ENCODE results near the gene IL18.
"Not testable (repeated sequence)": the region's sequence is repeated elsewhere in the genome, so short reads cannot be mapped to it uniquely, and the experiment has no call there.

Gene IL18

GRCh38 chr11:112163875-112164685 is at the start of gene IL18:
IL18 (minus strand) TSS chr11:112164094; CDS start chr11:112155053, 9,041 bp downstream.
- Histone ChIP-seq H3K36me3 (ENCODE audit: control insufficient read depth in 1 of 2, insufficient read depth in 2 of 2, low read length in 2 of 2) (no peaks in the 10 kb centered on the region), H3K27ac (ENCODE audit: low read length) (peak within 1 kb of the TSS; percentile 64), H3K4me3 (ENCODE audit: low read depth in 1 of 2, low read length in 2 of 2) (peak within 1 kb of the TSS in 1 of 2 donors; percentile 59), H3K9me3 (ENCODE audit: control insufficient read depth in 1 of 2, low read length in 2 of 2) (no peaks in the 10 kb centered on the region), H3K4me1 (ENCODE audit: control insufficient read depth in 1 of 2, insufficient read depth in 2 of 2, low read length in 2 of 2) (peaks cover 0 to 4% of the 10 kb centered on the region in 2 donors), H3K27me3 (ENCODE audit: low read depth, low read length) (no peaks in the 10 kb centered on the region)

DNA sequence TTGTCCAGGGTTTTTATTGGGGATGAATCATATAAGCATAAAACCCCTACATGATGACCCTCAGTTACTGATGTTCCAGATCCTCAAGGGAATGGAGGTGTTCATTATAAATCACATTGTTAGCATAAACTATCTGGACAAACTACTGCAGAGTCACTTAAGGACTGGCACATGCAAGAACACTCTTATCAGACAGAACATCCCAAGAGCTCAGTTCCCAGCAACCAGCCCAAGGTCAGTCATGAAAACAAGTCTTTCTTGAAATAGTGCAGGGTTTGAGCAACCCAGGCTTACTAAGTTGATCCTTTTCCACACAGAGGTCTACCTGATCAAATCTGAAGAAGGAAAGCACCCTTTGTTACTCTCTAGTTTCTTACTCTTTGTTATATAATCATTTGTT is 48.8 kb upstream of the IL18 start:
- H3K4me3 ChIP-seq (ENCODE audit: low read depth in 1 of 2, low read length in 2 of 2), result no peak overlapping the region
- no peaks in the 10 kb centered on the region for H3K36me3 ChIP-seq (ENCODE audit: control insufficient read depth in 1 of 2, insufficient read depth in 2 of 2, low read length in 2 of 2)
- H3K4me1 ChIP-seq (ENCODE audit: control insufficient read depth in 1 of 2, insufficient read depth in 2 of 2, low read length in 2 of 2), result no peaks in the 10 kb centered on the region
- no peaks in the 10 kb centered on the region for H3K27me3 ChIP-seq (ENCODE audit: low read depth, low read length)
- H3K27ac ChIP-seq (ENCODE audit: low read length), result no peak overlapping the region
- H3K9me3 ChIP-seq (ENCODE audit: control insufficient read depth in 1 of 2, low read length in 2 of 2), result no peaks in the 10 kb centered on the region

GRCh38 chr11:112212290-112212689 is 48.4 kb upstream of the IL18 start:
- no peaks in the 10 kb centered on the region for H3K9me3 ChIP-seq (ENCODE audit: control insufficient read depth in 1 of 2, low read length in 2 of 2)
- H3K4me3 ChIP-seq (ENCODE audit: low read depth in 1 of 2, low read length in 2 of 2), result no peak overlapping the region
- H3K27me3 ChIP-seq (ENCODE audit: low read depth, low read length), result no peaks in the 10 kb centered on the region
- H3K27ac ChIP-seq (ENCODE audit: low read length), result no peak overlapping the region
- H3K4me1 ChIP-seq (ENCODE audit: control insufficient read depth in 1 of 2, insufficient read depth in 2 of 2, low read length in 2 of 2), result no peaks in the 10 kb centered on the region
- H3K36me3 ChIP-seq (ENCODE audit: control insufficient read depth in 1 of 2, insufficient read depth in 2 of 2, low read length in 2 of 2), result no peaks in the 10 kb centered on the region

GRCh38 chr11:112211536-112211935 is 47.6 kb upstream of the IL18 start:
- Histone ChIP-seq H3K9me3 (ENCODE audit: control insufficient read depth in 1 of 2, low read length in 2 of 2) (no peaks in the 10 kb centered on the region), H3K4me1 (ENCODE audit: control insufficient read depth in 1 of 2, insufficient read depth in 2 of 2, low read length in 2 of 2) (no peaks in the 10 kb centered on the region), H3K4me3 (ENCODE audit: low read depth in 1 of 2, low read length in 2 of 2) (no peak overlapping the region), H3K27me3 (ENCODE audit: low read depth, low read length) (no peaks in the 10 kb centered on the region), H3K27ac (ENCODE audit: low read length) (no peak overlapping the region), H3K36me3 (ENCODE audit: control insufficient read depth in 1 of 2, insufficient read depth in 2 of 2, low read length in 2 of 2) (no peaks in the 10 kb centered on the region)

- Histone ChIP-seq H3K36me3 (ENCODE audit: control insufficient read depth in 1 of 2, insufficient read depth in 2 of 2, low read length in 2 of 2) (no peaks in the 10 kb centered on the region), H3K4me1 (ENCODE audit: control insufficient read depth in 1 of 2, insufficient read depth in 2 of 2, low read length in 2 of 2) (no peaks in the 10 kb centered on the region), H3K4me3 (ENCODE audit: low read depth in 1 of 2, low read length in 2 of 2) (no peak overlapping the region), H3K27me3 (ENCODE audit: low read depth, low read length) (no peaks in the 10 kb centered on the region), H3K9me3 (ENCODE audit: control insufficient read depth in 1 of 2, low read length in 2 of 2) (no peaks in the 10 kb centered on the region), H3K27ac (ENCODE audit: low read length) (no peak overlapping the region)
These were observed 47.0 kb upstream of the IL18 start for GRCh38 chr11:112210890-112211289.

DNA sequence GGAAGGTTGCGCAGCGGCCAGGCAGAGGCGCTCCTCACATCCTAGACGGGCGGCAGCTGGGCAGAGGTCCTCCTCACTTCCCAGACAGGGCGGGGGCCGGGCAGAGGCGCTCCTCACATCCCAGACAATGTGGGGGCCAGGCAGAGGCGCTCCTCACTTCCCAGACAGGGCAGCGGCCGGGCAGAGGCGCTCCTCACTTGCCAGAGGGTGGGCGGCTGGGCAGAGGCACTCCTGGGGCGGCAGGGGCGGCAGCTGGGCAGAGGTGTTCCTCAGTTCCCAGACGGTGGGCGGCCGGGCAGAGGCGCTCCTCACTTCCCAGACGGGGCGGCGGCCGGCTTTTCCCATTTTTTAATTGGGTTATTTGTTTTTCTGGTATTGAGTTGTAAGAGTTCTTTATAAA is 42.2 kb upstream of the IL18 start:
- no peak overlapping the region for H3K27ac ChIP-seq (ENCODE audit: low read length)
- no peak overlapping the region for H3K4me3 ChIP-seq (ENCODE audit: low read depth in 1 of 2, low read length in 2 of 2)
- no peaks in the 10 kb centered on the region for H3K27me3 ChIP-seq (ENCODE audit: low read depth, low read length)
- H3K36me3 ChIP-seq (ENCODE audit: control insufficient read depth in 1 of 2, insufficient read depth in 2 of 2, low read length in 2 of 2), result no peaks in the 10 kb centered on the region
- no peaks in the 10 kb centered on the region for H3K4me1 ChIP-seq (ENCODE audit: control insufficient read depth in 1 of 2, insufficient read depth in 2 of 2, low read length in 2 of 2)
- H3K9me3 ChIP-seq (ENCODE audit: control insufficient read depth in 1 of 2, low read length in 2 of 2), result no peaks in the 10 kb centered on the region

- Histone ChIP-seq H3K9me3 (ENCODE audit: control insufficient read depth in 1 of 2, low read length in 2 of 2) (no peaks in the 10 kb centered on the region), H3K27ac (ENCODE audit: low read length) (no peak overlapping the region), H3K36me3 (ENCODE audit: control insufficient read depth in 1 of 2, insufficient read depth in 2 of 2, low read length in 2 of 2) (no peaks in the 10 kb centered on the region), H3K4me3 (ENCODE audit: low read depth in 1 of 2, low read length in 2 of 2) (no peak overlapping the region), H3K27me3 (ENCODE audit: low read depth, low read length) (no peaks in the 10 kb centered on the region), H3K4me1 (ENCODE audit: control insufficient read depth in 1 of 2, insufficient read depth in 2 of 2, low read length in 2 of 2) (no peaks in the 10 kb centered on the region)
These were observed 36.4 kb upstream of the IL18 start for GRCh38 chr11:112200252-112200651.

GRCh38 chr11:112199101-112199500 is 35.2 kb upstream of the IL18 start:
- not testable (repeated sequence) for H3K9me3 ChIP-seq (ENCODE audit: control insufficient read depth in 1 of 2, low read length in 2 of 2); H3K4me1 ChIP-seq (ENCODE audit: control insufficient read depth in 1 of 2, insufficient read depth in 2 of 2, low read length in 2 of 2); H3K36me3 ChIP-seq (ENCODE audit: control insufficient read depth in 1 of 2, insufficient read depth in 2 of 2, low read length in 2 of 2); H3K27me3 ChIP-seq (ENCODE audit: low read depth, low read length); H3K4me3 ChIP-seq (ENCODE audit: low read depth in 1 of 2, low read length in 2 of 2); H3K27ac ChIP-seq (ENCODE audit: low read length)

DNA sequence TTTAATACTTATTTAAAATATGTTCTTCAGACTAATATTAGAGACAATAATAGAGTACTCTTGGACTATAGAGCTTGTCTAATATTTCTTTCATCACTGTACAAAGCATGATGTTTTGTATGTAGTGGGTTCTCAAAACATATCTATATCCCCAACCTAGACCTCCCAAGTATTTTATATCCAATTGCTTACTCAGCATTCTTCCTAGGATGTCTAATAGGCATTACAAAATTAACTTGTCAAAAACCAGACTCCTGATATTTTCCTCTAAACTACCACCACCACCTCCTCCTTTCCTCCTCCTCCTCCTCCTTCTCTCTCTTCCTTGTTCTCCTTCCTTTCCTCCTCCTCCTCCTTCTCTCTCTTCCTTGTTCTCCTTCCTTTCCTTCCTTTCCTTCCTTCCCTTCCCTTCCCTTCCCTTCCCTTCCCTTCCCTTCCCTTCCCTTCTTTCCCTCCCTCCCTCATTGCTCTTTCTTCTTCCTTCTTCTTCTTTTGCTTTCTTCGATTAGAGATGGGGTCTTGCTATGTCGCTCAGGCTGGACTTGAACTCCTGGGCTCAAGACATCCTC is 32.7 kb upstream of the IL18 start:
- Histone ChIP-seq H3K36me3 (ENCODE audit: control insufficient read depth in 1 of 2, insufficient read depth in 2 of 2, low read length in 2 of 2) (no peaks in the 10 kb centered on the region), H3K27me3 (ENCODE audit: low read depth, low read length) (no peaks in the 10 kb centered on the region), H3K9me3 (ENCODE audit: control insufficient read depth in 1 of 2, low read length in 2 of 2) (no peaks in the 10 kb centered on the region), H3K4me3 (ENCODE audit: low read depth in 1 of 2, low read length in 2 of 2) (no peak overlapping the region), H3K27ac (ENCODE audit: low read length) (no peak overlapping the region), H3K4me1 (ENCODE audit: control insufficient read depth in 1 of 2, insufficient read depth in 2 of 2, low read length in 2 of 2) (no peaks in the 10 kb centered on the region)

GRCh38 chr11:112195951-112196351 is 32.1 kb upstream of the IL18 start:
- H3K4me1 ChIP-seq (ENCODE audit: control insufficient read depth in 1 of 2, insufficient read depth in 2 of 2, low read length in 2 of 2), result no peaks in the 10 kb centered on the region
- no peak overlapping the region for H3K27ac ChIP-seq (ENCODE audit: low read length)
- no peaks in the 10 kb centered on the region for H3K36me3 ChIP-seq (ENCODE audit: control insufficient read depth in 1 of 2, insufficient read depth in 2 of 2, low read length in 2 of 2)
- H3K9me3 ChIP-seq (ENCODE audit: control insufficient read depth in 1 of 2, low read length in 2 of 2), result no peaks in the 10 kb centered on the region
- H3K27me3 ChIP-seq (ENCODE audit: low read depth, low read length), result no peaks in the 10 kb centered on the region
- no peak overlapping the region for H3K4me3 ChIP-seq (ENCODE audit: low read depth in 1 of 2, low read length in 2 of 2)

GRCh38 chr11:112195113-112195512 is 31.2 kb upstream of the IL18 start:
- not testable (repeated sequence) for H3K27me3 ChIP-seq (ENCODE audit: low read depth, low read length); H3K4me1 ChIP-seq (ENCODE audit: control insufficient read depth in 1 of 2, insufficient read depth in 2 of 2, low read length in 2 of 2); H3K36me3 ChIP-seq (ENCODE audit: control insufficient read depth in 1 of 2, insufficient read depth in 2 of 2, low read length in 2 of 2); H3K4me3 ChIP-seq (ENCODE audit: low read depth in 1 of 2, low read length in 2 of 2); H3K27ac ChIP-seq (ENCODE audit: low read length); H3K9me3 ChIP-seq (ENCODE audit: control insufficient read depth in 1 of 2, low read length in 2 of 2)

DNA sequence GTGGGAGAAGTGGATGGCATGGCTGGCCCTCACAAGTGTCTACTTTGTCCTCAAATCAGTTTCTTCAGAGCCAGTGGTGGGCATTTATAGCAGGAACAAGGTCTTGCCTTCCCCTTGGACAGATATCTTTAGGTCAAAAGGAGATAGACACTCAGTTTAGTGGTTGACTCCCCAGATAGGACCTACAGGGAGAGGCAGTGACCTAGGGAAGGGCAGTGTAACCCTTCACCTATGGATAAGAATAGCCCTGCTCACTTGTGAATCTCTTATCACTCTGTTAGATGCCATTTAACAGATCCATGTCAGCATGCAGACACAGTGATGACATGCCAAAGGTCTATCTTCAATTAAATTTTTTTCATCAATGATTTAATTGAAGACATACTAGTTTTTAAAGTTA is 22.4 kb upstream of the IL18 start:
- no peaks in the 10 kb centered on the region for H3K4me1 ChIP-seq (ENCODE audit: control insufficient read depth in 1 of 2, insufficient read depth in 2 of 2, low read length in 2 of 2)
- H3K27ac ChIP-seq (ENCODE audit: low read length), result no peak overlapping the region
- H3K36me3 ChIP-seq (ENCODE audit: control insufficient read depth in 1 of 2, insufficient read depth in 2 of 2, low read length in 2 of 2), result no peaks in the 10 kb centered on the region
- no peaks in the 10 kb centered on the region for H3K9me3 ChIP-seq (ENCODE audit: control insufficient read depth in 1 of 2, low read length in 2 of 2)
- H3K27me3 ChIP-seq (ENCODE audit: low read depth, low read length), result no peaks in the 10 kb centered on the region
- H3K4me3 ChIP-seq (ENCODE audit: low read depth in 1 of 2, low read length in 2 of 2), result no peak overlapping the region
